CD4-positive, alpha-beta T cell treated with Interleukin-21 for 1 hour (primary cell): ENCODE data around the gene PBX1.
"Not testable (repeated sequence)": the region's sequence is repeated elsewhere in the genome, so short reads cannot be mapped to it uniquely, and the experiment has no call there.

Experiments used
- DNase-seq: peaks from one replicate; pipeline ENCODE4 v3.0.0-alpha.2; 2020

The PBX1 gene

DNA sequence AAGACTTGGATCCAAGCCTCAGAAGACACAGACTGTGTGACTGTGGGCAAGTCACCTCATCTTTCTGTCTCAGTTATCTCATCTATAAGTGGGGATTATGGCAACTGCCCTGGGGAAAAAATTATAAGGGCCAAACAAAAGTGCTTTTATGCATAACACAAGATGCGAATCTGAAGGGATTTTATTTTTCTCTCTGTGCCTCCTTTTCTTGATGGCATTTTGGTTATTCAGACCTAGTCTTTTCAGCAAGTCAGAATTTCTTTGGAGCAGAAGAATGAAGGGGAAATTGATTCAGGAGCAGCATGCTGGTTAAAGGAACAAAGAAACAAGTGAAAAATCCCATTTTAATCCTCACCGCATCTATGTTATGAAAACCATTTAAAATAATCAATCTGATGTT is 86.9 kb downstream of the PBX1 start:
- DNase-seq, result no peak

- DNase-seq, result no peak
Observed at GRCh38 chr1:164647211-164647610, 88.2 kb downstream of the PBX1 start.

- DNase-seq, result no peak
Observed at GRCh38 chr1:164648636-164649035, 89.7 kb downstream of the PBX1 start.

GRCh38 chr1:164649146-164649545 is 90.2 kb downstream of the PBX1 start:
- no peak for DNase-seq

- DNase-seq, result no peak
Observed at GRCh38 chr1:164650531-164650930, 91.5 kb downstream of the PBX1 start.

GRCh38 chr1:164651351-164651951 is 92.5 kb downstream of the PBX1 start:
- no peak for DNase-seq

DNA sequence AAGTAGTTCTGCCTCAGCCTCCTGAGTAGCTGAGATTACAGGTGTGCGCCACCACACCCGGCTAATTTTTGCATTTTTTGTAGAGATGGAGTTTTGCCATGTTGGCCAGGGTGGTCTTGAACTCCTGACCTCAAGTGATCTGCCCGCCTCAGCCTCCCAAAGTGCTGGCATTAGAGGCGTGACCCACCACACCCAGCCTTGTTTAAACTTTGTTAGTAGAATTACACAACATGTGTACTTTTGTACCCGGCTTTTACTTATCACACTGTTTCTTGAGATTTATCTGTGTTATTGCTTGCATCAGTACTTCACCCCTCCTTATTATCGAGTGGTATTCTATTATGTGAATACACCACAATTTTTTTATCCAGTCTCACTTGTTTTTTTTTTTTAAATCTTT is 94.0 kb downstream of the PBX1 start:
- DNase-seq, result not testable (repeated sequence)

DNA sequence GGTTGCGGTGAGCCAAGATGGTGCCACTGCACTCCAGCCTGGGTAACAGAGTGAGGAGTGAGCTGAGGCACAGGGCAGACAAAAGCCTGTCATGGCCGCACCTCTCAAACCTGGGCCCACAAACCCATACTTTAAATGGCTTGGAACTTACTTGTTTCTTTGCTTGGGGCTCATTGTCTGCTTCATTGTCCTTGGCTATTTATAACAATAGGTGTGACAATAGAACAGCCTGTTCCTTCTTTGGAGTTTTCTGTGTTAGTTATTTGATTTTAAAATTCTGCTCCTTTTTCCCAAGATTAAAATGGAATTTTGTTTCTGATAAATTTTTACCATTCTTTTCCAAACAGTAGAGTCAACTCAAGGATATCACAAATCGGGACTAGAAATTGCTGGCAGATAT is 94.7 kb downstream of the PBX1 start:
- no peak for DNase-seq

- DNase-seq, result no peak
Observed at GRCh38 chr1:164654200-164654599, 95.2 kb downstream of the PBX1 start.

DNA sequence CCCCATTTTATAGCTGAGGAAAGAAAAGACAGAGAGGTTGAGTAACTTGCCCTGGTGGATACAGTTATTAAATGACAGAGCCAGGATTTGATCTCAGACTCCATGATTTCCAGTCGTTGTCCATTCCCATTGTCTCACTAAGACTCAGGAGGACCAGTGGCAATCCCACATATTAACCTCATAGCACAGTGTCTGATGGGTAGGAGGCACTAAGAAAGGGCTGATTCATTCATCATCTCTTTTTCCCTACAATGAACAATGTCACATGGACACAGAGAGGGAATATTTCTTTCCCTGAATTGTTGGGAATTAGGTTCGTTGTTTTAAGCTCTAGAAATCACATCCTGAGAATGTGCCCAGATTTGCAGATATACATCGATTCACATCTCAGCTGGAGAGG is 99.9 kb downstream of the PBX1 start:
- no peak for DNase-seq

DNA sequence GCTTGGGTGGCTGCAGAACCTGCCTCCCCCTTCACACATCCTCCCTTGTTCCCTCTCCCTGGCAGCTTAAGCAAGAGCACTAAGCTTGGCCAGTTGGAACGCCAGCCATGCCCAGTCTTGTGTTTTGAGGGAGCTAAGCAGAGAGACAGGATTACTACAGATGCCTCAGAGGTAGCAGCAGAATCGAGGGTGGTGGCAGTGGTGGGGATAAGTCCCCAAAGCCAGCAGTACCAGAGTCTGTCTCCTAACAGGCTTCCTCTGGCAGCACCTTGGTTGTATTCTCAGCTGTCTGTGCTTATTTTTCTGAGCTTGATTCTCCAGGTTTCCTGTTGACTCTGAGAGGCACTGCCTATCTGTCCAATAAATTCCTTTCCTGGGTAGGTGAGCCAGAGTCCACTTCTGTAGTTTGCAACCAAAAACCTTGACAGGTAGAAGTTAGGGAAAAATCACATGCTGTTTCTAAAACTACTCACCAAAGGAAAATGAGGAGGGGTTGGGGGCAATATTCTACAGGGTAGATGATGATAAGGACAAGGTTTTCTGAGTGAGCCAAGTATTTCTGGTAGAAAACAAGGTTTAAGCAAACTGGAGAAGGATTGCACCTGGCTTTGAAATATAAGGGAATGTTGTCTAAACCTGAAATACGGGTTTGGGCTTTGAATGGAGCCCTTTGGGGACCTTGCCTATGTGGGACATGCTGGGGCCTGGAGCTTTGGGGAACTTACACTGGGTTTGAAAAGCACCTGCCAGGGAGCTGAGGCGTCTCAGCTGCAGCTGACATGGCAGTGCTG is 100.8 kb downstream of the PBX1 start:
- DNase-seq, result no peak

DNA sequence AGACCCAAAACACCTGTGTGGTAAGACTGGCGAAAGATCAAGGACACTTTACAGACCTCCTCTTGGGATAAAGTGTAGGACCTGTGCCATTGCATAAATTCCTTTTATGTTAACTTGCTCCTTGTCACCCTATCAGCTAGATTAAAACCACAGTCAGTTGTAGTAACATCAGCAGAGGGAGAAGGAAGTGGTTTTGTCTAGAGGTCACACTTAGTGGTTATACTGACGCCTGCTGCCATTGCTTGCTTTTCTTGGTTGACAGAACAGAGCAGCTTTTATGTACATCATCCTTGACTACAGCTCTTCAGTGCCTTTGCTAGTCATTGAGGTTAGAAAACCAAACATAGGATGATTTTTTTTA is 101.4 kb downstream of the PBX1 start:
- DNase-seq, result peak; percentile 26

DNA sequence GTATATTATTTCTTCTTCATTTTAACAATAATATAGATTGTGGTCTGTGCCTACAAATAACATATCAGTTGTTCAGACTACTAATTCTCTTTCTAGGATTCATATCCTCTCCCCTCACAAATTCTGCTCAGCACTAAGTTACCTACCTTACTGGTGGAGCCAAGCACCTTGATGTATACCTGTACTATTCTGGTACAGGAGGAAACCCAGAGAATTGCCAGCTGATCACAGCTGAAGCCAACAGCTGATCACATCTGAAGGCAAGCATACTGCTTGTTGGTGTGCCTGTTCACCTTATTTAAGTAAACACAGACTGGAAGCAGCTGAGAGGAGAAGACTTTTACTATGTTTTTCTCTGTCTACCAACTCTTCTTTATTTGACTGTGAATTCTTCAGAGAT is 101.8 kb downstream of the PBX1 start:
- DNase-seq, result no peak

DNA sequence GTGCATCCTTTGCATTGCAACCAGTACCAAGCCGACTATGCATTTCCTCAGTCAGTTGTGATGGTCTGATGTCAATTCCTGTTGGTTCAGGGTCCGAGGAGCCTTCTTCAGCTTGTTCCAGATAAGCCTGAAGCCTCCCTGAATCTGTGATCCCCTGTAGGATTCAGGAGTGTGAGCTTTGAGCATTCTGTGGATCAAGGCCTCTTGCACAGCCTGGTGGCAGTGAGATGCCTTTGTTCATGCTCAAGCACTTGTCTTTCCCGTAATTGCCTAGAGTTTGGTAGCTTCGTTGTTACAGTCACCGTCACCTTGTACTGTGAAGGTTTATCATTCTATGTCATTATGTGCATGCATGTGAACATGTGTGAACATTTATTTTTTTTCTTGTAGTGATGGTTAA is 103.5 kb downstream of the PBX1 start:
- no peak for DNase-seq

DNA sequence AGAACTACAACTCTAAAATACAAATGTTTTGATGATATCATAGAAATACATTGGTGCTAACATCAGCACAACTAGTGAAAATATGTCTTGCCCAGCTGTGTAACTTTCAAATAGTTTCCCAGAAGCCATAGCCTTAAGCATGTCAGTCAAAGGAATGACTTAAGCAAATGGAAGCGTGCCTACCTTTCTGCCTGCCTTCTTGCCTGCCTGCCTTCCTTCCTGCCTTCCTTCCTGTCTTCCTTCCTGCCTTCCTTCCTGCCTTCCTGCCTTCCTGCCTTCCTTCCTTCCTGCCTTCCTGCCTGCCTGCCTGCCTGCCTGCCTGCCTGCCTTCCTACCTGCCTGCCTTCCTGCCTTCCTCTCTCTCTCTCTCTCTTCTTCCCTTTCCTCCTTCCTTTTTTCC is 104.0 kb downstream of the PBX1 start:
- no peak for DNase-seq

DNA sequence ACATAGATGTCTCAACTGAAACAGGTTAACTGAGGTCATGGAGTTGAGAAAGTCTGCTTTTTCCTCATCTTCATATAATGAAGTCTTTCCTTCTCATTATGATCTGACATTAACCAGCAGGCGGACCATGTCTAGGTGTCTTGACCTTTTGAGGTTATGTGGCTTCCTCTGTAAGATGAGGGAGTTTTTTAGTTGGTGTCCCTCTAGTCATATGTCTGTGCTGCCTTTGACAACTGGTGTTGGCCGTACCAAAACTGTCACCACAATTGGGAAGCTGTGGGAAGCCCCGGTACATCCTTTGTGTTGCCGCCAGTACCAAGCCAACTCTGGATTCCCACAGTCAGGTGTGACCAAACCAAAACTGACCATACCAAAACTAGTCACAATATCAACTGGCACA is 105.1 kb downstream of the PBX1 start:
- no peak for DNase-seq

GRCh38 chr1:164667001-164667400 is 108.0 kb downstream of the PBX1 start:
- DNase-seq, result no peak

- no peak for DNase-seq
Observed at GRCh38 chr1:164667600-164667999, 108.6 kb downstream of the PBX1 start.

- DNase-seq, result no peak
Observed at GRCh38 chr1:164668491-164669400, 109.8 kb downstream of the PBX1 start.

DNA sequence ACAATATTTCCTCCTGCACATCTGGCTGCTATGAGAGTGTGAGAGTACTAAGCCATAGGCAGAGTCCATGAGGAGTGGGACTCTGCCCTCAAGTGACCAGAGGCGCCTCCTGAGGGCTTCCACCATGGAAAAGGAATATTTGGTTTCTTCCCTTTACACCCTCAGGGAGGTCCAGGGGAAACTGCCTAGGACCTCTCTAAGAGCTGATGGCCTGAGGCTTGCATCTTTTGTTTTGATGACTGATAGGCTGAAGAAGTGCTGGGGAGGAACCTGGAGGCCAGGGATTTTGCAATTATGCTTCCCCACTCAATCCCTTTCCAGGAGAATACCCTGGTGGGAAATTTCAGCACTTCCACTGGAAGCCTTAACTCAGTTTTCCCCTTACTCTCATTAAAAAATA is 111.0 kb downstream of the PBX1 start:
- DNase-seq, result no peak

DNA sequence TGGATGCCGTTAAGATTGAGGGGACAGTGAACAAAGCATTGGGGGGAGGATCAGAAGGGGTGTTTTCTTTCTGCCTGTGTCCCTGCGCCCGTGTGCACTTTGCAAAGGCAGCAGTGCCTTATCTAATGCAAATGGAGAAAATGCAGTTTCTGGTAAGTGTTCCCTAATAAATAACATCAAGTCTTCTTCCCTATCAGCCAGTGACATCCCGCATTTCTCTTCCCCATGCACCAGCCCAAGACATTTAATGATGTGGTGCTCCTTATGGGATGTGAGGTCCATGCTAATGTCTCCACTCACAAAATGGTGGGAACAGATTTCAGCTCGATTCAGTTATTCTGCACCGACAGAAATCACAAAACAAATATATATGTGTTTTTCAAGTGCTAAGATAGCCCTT is 111.8 kb downstream of the PBX1 start:
- no peak for DNase-seq

- DNase-seq, result no peak
Observed at GRCh38 chr1:164671323-164671965, 112.5 kb downstream of the PBX1 start.

- no peak for DNase-seq
Observed at GRCh38 chr1:164671966-164672571, 113.1 kb downstream of the PBX1 start.
